Mesenchymal stem cell (in vitro differentiated cells and primary cell): ENCODE measurements around the gene RBM10.
"Not testable (repeated sequence)": the region's sequence is repeated elsewhere in the genome, so short reads cannot be mapped to it uniquely, and the experiment has no call there.

ENCODE experiments used
- DNase-seq: peaks from one replicate; pipeline ENCODE4 v3.0.0-alpha.2; 2013
- H2AFZ ChIP-seq: one replicate; pipeline ENCODE4 v1.6.1; 2013; ENCODE audit warnings: low read depth, mild to moderate bottlenecking, control low read depth, inconsistent platforms, low read length, moderate library complexity
- H2AK5ac ChIP-seq: 2 replicates; pipeline ENCODE4 v1.6.1; 2013; ENCODE audit warnings: low read length, moderate library complexity, mild to moderate bottlenecking, inconsistent platforms; ENCODE audit not compliant: severe bottlenecking
- H2BK120ac ChIP-seq: one replicate; pipeline ENCODE4 v1.6.1; 2013; ENCODE audit warnings: low read depth, mild to moderate bottlenecking, inconsistent platforms, low read length, moderate library complexity
- H2BK12ac ChIP-seq, 2 experiments: one replicate each; pipeline ENCODE4 v1.6.1; 2013; ENCODE audit warnings: inconsistent platforms in 2 of 2, low read length in 2 of 2, mild to moderate bottlenecking in 2 of 2, moderate library complexity in 2 of 2, control low read depth in 1 of 2
- H2BK15ac ChIP-seq: one replicate; pipeline ENCODE4 v1.6.1; 2013; ENCODE audit warnings: mild to moderate bottlenecking, low read depth, inconsistent platforms; ENCODE audit not compliant: poor library complexity, severe bottlenecking
- H2BK5ac ChIP-seq: 2 replicates; pipeline ENCODE4 v1.6.1; 2013; ENCODE audit warnings: low read depth, mild to moderate bottlenecking, low read length, control low read depth, inconsistent platforms; ENCODE audit not compliant: poor library complexity, severe bottlenecking
- H3K14ac ChIP-seq, 2 experiments: one replicate each; pipeline ENCODE4 v1.6.1; 2013; ENCODE audit warnings: inconsistent platforms in 2 of 2, low read length in 2 of 2, control low read depth in 1 of 2, mild to moderate bottlenecking in 1 of 2, moderate library complexity in 1 of 2
- H3K18ac ChIP-seq, 2 experiments: one replicate each; pipeline ENCODE4 v1.6.1; 2013; ENCODE audit warnings: inconsistent platforms in 2 of 2, low read length in 2 of 2, control low read depth in 1 of 2, low read depth in 1 of 2, mild to moderate bottlenecking in 1 of 2
- H3K23ac ChIP-seq, 2 experiments: one replicate each; pipeline ENCODE4 v1.6.1; 2013; ENCODE audit warnings: inconsistent platforms in 2 of 2, low read length in 2 of 2, mild to moderate bottlenecking in 2 of 2, moderate library complexity in 2 of 2, control low read depth in 1 of 2
- H3K27ac ChIP-seq: 2 replicates; pipeline ENCODE4 v1.5.1; 2013; ENCODE audit warnings: mild to moderate bottlenecking, moderate library complexity, low read length, control low read depth, inconsistent platforms; ENCODE audit not compliant: poor library complexity, severe bottlenecking
- H3K27me3 ChIP-seq, 2 experiments: 2 replicates each; pipeline versions ENCODE4 v1.6.1 to v1.7.0; 2013; ENCODE audit warnings: low read length in 2 of 2, mild to moderate bottlenecking in 2 of 2, moderate library complexity in 2 of 2, control low read depth in 1 of 2, inconsistent platforms in 1 of 2; ENCODE audit not compliant: control insufficient read depth in 1 of 2, insufficient read depth in 1 of 2
- H3K36me3 ChIP-seq, 2 experiments: 2 replicates each; pipeline versions ENCODE4 v1.6.1 to v1.7.0; 2013; ENCODE audit warnings: low read length in 2 of 2, control low read depth in 1 of 2, inconsistent platforms in 1 of 2, low read depth in 1 of 2, mild to moderate bottlenecking in 1 of 2; ENCODE audit not compliant: insufficient read depth in 2 of 2, control insufficient read depth in 1 of 2
- H3K4ac ChIP-seq, 2 experiments: one replicate each; pipeline ENCODE4 v1.6.1; 2013; ENCODE audit warnings: inconsistent platforms in 2 of 2, low read length in 2 of 2, mild to moderate bottlenecking in 2 of 2, moderate library complexity in 2 of 2, control low read depth in 1 of 2, low read depth in 1 of 2
- H3K4me1 ChIP-seq: 2 replicates; pipeline ENCODE4 v1.6.1; 2013; ENCODE audit warnings: low read depth, low read length, control low read depth; ENCODE audit not compliant: control insufficient read depth, insufficient read depth
- H3K4me2 ChIP-seq: 2 replicates; pipeline ENCODE4 v1.6.1; 2013; ENCODE audit warnings: low read length, mild to moderate bottlenecking, inconsistent platforms; ENCODE audit not compliant: poor library complexity, severe bottlenecking
- H3K4me3 ChIP-seq, 2 experiments: 2 replicates each; pipeline versions ENCODE4 v1.5.1 to v1.7.0; 2013; ENCODE audit warnings: low read length in 2 of 2, mild to moderate bottlenecking in 2 of 2, control low read depth in 1 of 2, low read depth in 1 of 2; ENCODE audit not compliant: insufficient read depth in 1 of 2
- H3K79me1 ChIP-seq: replicated peaks from 2 replicates; pipeline ENCODE4 v1.6.1; 2013; ENCODE audit warnings: mild to moderate bottlenecking, control low read depth, low read length, inconsistent platforms; ENCODE audit not compliant: poor library complexity, severe bottlenecking
- H3K9ac ChIP-seq: 2 replicates; pipeline ENCODE4 v1.7.0; 2013; ENCODE audit warnings: mild to moderate bottlenecking, low read length, moderate library complexity
- H3K9me3 ChIP-seq: 2 replicates; pipeline ENCODE4 v1.7.0; 2013; ENCODE audit warnings: mild to moderate bottlenecking, low read length; ENCODE audit not compliant: control insufficient read depth
- H4K8ac ChIP-seq: one replicate; pipeline ENCODE4 v1.6.1; 2013; ENCODE audit warnings: inconsistent platforms, mild to moderate bottlenecking, low read length, moderate library complexity
- H4K91ac ChIP-seq: one replicate; pipeline ENCODE4 v1.6.1; 2013; ENCODE audit warnings: mild to moderate bottlenecking, low read length, inconsistent platforms
- WGBS: methylation state at CpG from one replicate; pipeline ENCODE4 v1.1.7; 2013; ENCODE audit warnings: mixed read lengths; 5-methylcytosine and 5-hydroxymethylcytosine counted together

Gene RBM10

DNA sequence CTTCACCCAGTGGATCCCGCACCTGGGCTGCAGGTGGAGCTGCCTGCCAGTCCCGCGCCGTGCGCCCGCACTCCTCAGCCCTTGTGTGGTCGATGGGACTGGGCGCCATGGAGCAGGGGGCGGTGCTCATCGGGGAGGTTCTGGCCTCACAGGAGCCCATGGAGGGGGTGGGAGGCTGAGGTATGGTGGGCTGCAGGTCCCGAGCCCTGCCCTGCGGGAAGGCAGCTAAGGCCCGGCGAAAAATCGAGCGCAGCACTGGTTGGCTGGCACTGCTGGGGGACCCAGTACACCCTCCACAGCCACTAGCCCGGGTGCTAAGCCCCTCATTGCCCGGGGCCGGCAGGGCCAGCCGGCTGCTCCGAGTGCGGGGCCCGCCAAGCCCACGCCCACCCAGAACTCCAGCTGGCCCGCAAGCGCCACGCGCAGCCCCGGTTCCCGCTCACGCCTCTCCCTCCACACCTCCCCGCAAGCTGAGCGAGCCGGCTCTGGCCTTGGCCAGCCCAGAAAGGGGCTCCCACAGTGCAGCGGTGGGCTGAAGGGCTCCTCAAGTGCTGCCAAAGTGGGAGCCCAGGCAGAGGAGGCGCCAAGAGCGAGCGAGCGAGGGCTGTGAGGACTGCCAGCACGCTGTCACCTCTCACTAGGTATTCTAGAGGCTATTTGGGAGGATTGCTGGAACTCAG, 33.9 kb upstream of the RBM10 start:
- not testable (repeated sequence) for H2BK15ac ChIP-seq, H2AFZ ChIP-seq, H3K9ac ChIP-seq, H3K4me1 ChIP-seq, H3K4ac ChIP-seq, H2BK120ac ChIP-seq, DNase-seq, H3K36me3 ChIP-seq, H3K9me3 ChIP-seq, H3K14ac ChIP-seq, H3K18ac ChIP-seq, H2BK5ac ChIP-seq, H3K4me3 ChIP-seq, H2AK5ac ChIP-seq, H3K23ac ChIP-seq, H4K91ac ChIP-seq, H3K4me2 ChIP-seq, H2BK12ac ChIP-seq, H3K27ac ChIP-seq, H3K79me1 ChIP-seq, H4K8ac ChIP-seq
- WGBS = 96% methylated on average over 17 of the region's 40 CpGs
- peaks cover 0 to 21% of the 10 kb centered on the region in 2 experiments for H3K27me3 ChIP-seq

GRCh38 chrX:47112316-47112954, 32.6 kb upstream of the RBM10 start:
- H3K4ac ChIP-seq = no peak overlapping the region
- no peak overlapping the region for H3K23ac ChIP-seq
- H3K4me2 ChIP-seq = no peak overlapping the region
- H3K27me3 ChIP-seq = peaks cover 0 to 16% of the 10 kb centered on the region in 2 experiments
- H3K4me1 ChIP-seq = no peaks in the 10 kb centered on the region
- WGBS = 82% methylated on average over 9 of the region's 9 CpGs
- no peak overlapping the region for H3K14ac ChIP-seq
- no peak overlapping the region for H2BK120ac ChIP-seq
- H3K36me3 ChIP-seq = no peaks in the 10 kb centered on the region
- no peak overlapping the region for H3K27ac ChIP-seq
- H4K91ac ChIP-seq = no peak overlapping the region
- no peak overlapping the region for H3K9ac ChIP-seq
- no peaks in the 10 kb centered on the region for H3K79me1 ChIP-seq
- H3K9me3 ChIP-seq = no peaks in the 10 kb centered on the region
- H4K8ac ChIP-seq = no peak overlapping the region
- no peak overlapping the region for H3K18ac ChIP-seq
- no peak for DNase-seq
- no peak overlapping the region for H2AK5ac ChIP-seq
- H2BK15ac ChIP-seq = no peak overlapping the region
- H2BK5ac ChIP-seq = no peak overlapping the region
- H2AFZ ChIP-seq = no peak overlapping the region
- no peak overlapping the region for H2BK12ac ChIP-seq
- no peak overlapping the region for H3K4me3 ChIP-seq

DNA sequence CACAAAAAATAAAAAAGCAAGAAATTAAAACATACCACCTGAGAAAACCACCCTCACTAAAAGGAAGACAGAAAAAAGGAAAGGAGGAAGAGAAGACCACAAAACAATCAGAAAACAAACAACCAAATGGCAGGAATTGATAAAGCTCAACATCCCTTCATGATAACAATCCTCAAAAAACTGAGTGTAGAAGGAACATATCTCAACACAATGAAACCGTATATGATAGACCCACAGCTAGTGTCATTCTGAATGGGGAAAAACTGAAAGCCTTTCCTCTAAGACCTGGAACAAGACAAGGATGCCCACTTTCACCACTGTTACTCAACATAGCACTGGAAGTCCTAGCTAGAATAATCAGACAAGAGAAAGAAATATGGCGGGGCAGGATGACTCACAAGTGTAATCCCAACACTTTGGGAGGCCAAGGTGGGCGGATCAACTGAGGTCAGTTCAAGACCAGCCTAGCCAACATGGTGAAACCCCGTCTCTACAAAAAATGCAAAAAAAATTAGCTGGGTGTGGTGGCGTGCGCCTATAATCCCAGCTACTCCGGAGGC, 28.4 kb upstream of the RBM10 start:
- not testable (repeated sequence) for H3K18ac ChIP-seq, H3K27ac ChIP-seq, DNase-seq, H3K79me1 ChIP-seq, H3K4me1 ChIP-seq, H4K91ac ChIP-seq, H2AK5ac ChIP-seq, H2BK5ac ChIP-seq, H3K23ac ChIP-seq, H3K9ac ChIP-seq, H4K8ac ChIP-seq, H3K36me3 ChIP-seq, H2BK12ac ChIP-seq, H3K4me3 ChIP-seq, H3K4ac ChIP-seq, H3K4me2 ChIP-seq, H2AFZ ChIP-seq, H3K9me3 ChIP-seq, H3K14ac ChIP-seq, H2BK120ac ChIP-seq, H2BK15ac ChIP-seq
- H3K27me3 ChIP-seq = peaks cover 0 to 19% of the 10 kb centered on the region in 2 experiments
- WGBS = 94% methylated on average over 7 of the region's 7 CpGs

- DNase-seq, H3K4ac ChIP-seq, H2BK5ac ChIP-seq, H2AFZ ChIP-seq, H3K36me3 ChIP-seq, H3K4me1 ChIP-seq, H3K27ac ChIP-seq, H3K14ac ChIP-seq, H3K4me2 ChIP-seq, H2BK15ac ChIP-seq, H3K79me1 ChIP-seq, H3K23ac ChIP-seq, H4K8ac ChIP-seq, H3K9ac ChIP-seq, H2BK12ac ChIP-seq, H3K18ac ChIP-seq, H2AK5ac ChIP-seq, H3K9me3 ChIP-seq, H4K91ac ChIP-seq, H2BK120ac ChIP-seq, H3K4me3 ChIP-seq: not testable (repeated sequence)
- peaks cover 0 to 33% of the 10 kb centered on the region in 2 experiments for H3K27me3 ChIP-seq
- 83% methylated on average over 2 of the region's 3 CpGs for WGBS
Observed at GRCh38 chrX:47124466-47124865, 20.6 kb upstream of the RBM10 start.
